ENCODE results near the gene ZNF628.

ZNF628 gene

GRCh38 chr19:55530996-55531395, 54.6 kb downstream of the ZNF628 start:
- no peak for DNase-seq

Data from NCI-H748 treated with DMSO at 0.1 percent for 48 hours (cell line).